Activated naive CD8-positive, alpha-beta T cell treated with anti-CD3 and anti-CD28 coated beads, Interleukin-2, amount 50 U/mL, for 24 hours (primary cell): ENCODE data around the gene EPAS1.

ENCODE experiments used
- ATAC-seq: fragments of 150-1000 bp; cut with Tn5 transposase; one replicate; pipeline ENCODE4 v1.10.0; 2021
- DNase-seq: peaks from one replicate; pipeline ENCODE4 v3.0.0; 2021
- H3K27ac Mint-ChIP-seq: one replicate; pipeline ENCODE4 v1.8.0; 2021; ENCODE audit warnings: mild to moderate bottlenecking, mixed read lengths
- H3K27me3 Mint-ChIP-seq: one replicate; pipeline ENCODE4 v1.8.0; 2021; ENCODE audit warnings: mixed read lengths
- H3K36me3 Mint-ChIP-seq: one replicate; pipeline ENCODE4 v1.8.0; 2021; ENCODE audit warnings: low read depth, mixed read lengths
- H3K4me1 Mint-ChIP-seq: one replicate; pipeline ENCODE4 v1.8.0; 2021; ENCODE audit warnings: mixed read lengths
- H3K4me3 Mint-ChIP-seq: one replicate; pipeline ENCODE4 v1.8.0; 2021; ENCODE audit warnings: mild to moderate bottlenecking, moderate library complexity, mixed read lengths
- H3K9me3 Mint-ChIP-seq: one replicate; pipeline ENCODE4 v1.8.0; 2021; ENCODE audit warnings: mixed read lengths

The EPAS1 gene

GRCh38 chr2:46361920-46362666 is 64.9 kb downstream of the EPAS1 start:
- Mint-ChIP-seq H3K27me3 (no peaks in the 10 kb centered on the region), H3K4me1 (peaks cover 21% of the 10 kb centered on the region), H3K4me3 (no peak overlapping the region), H3K36me3 (peaks cover 2% of the 10 kb centered on the region), H3K27ac (no peak overlapping the region), H3K9me3 (no peaks in the 10 kb centered on the region)
- DNase-seq (no peak), ATAC-seq (no peak)

GRCh38 chr2:46362667-46363012 is 65.4 kb downstream of the EPAS1 start:
- DNase-seq, result no peak
- Mint-ChIP-seq H3K4me1 (peaks cover 21% of the 10 kb centered on the region), H3K4me3 (no peak overlapping the region), H3K36me3 (peaks cover 2% of the 10 kb centered on the region), H3K9me3 (no peaks in the 10 kb centered on the region), H3K27ac (no peak overlapping the region), H3K27me3 (no peaks in the 10 kb centered on the region)
- ATAC-seq, result no peak

GRCh38 chr2:46363535-46364170 is 66.4 kb downstream of the EPAS1 start:
- no peaks in the 10 kb centered on the region for H3K27me3 Mint-ChIP-seq
- H3K9me3 Mint-ChIP-seq, result no peaks in the 10 kb centered on the region
- ATAC-seq, result peak; percentile 68
- peaks cover under 1% of the 10 kb centered on the region for H3K36me3 Mint-ChIP-seq
- no peak overlapping the region for H3K27ac Mint-ChIP-seq
- no peak overlapping the region for H3K4me3 Mint-ChIP-seq
- no peak for DNase-seq
- H3K4me1 Mint-ChIP-seq, result peaks cover 26% of the 10 kb centered on the region

GRCh38 chr2:46364797-46365457 is 67.7 kb downstream of the EPAS1 start:
- Mint-ChIP-seq H3K4me3 (no peak overlapping the region), H3K27me3 (no peaks in the 10 kb centered on the region), H3K27ac (no peak overlapping the region), H3K36me3 (no peaks in the 10 kb centered on the region), H3K4me1 (peaks cover 28% of the 10 kb centered on the region), H3K9me3 (no peaks in the 10 kb centered on the region)
- ATAC-seq, result no peak
- no peak for DNase-seq

- Mint-ChIP-seq H3K27ac (no peak overlapping the region), H3K4me1 (peaks cover 31% of the 10 kb centered on the region), H3K9me3 (no peaks in the 10 kb centered on the region), H3K36me3 (no peaks in the 10 kb centered on the region), H3K27me3 (no peaks in the 10 kb centered on the region), H3K4me3 (no peak overlapping the region)
- DNase-seq (no peak), ATAC-seq (no peak)
Measured at GRCh38 chr2:46365913-46366667, 68.9 kb downstream of the EPAS1 start.

- H3K36me3 Mint-ChIP-seq, result no peaks in the 10 kb centered on the region
- H3K4me1 Mint-ChIP-seq, result peaks cover 29% of the 10 kb centered on the region
- DNase-seq, result no peak
- no peak overlapping the region for H3K27ac Mint-ChIP-seq
- H3K4me3 Mint-ChIP-seq, result no peak overlapping the region
- H3K9me3 Mint-ChIP-seq, result no peaks in the 10 kb centered on the region
- H3K27me3 Mint-ChIP-seq, result no peaks in the 10 kb centered on the region
- no peak for ATAC-seq
Measured at GRCh38 chr2:46366668-46367052, 69.5 kb downstream of the EPAS1 start.

- H3K36me3 Mint-ChIP-seq, result no peaks in the 10 kb centered on the region
- no peaks in the 10 kb centered on the region for H3K9me3 Mint-ChIP-seq
- no peak for DNase-seq
- H3K27me3 Mint-ChIP-seq, result no peaks in the 10 kb centered on the region
- no peak overlapping the region for H3K27ac Mint-ChIP-seq
- peaks cover 28% of the 10 kb centered on the region for H3K4me1 Mint-ChIP-seq
- no peak for ATAC-seq
- H3K4me3 Mint-ChIP-seq, result no peak overlapping the region
Measured at GRCh38 chr2:46367286-46367685, 70.1 kb downstream of the EPAS1 start.

GRCh38 chr2:46368401-46368800 is 71.2 kb downstream of the EPAS1 start:
- H3K27ac Mint-ChIP-seq, result no peak overlapping the region
- DNase-seq (no peak), ATAC-seq (no peak)
- H3K9me3 Mint-ChIP-seq, result no peaks in the 10 kb centered on the region
- H3K27me3 Mint-ChIP-seq, result no peaks in the 10 kb centered on the region
- no peaks in the 10 kb centered on the region for H3K36me3 Mint-ChIP-seq
- no peak overlapping the region for H3K4me3 Mint-ChIP-seq
- H3K4me1 Mint-ChIP-seq, result peaks cover 21% of the 10 kb centered on the region

- Mint-ChIP-seq H3K4me3 (no peak overlapping the region), H3K9me3 (no peaks in the 10 kb centered on the region), H3K27me3 (no peaks in the 10 kb centered on the region), H3K4me1 (peaks cover 10% of the 10 kb centered on the region), H3K27ac (no peak overlapping the region), H3K36me3 (no peaks in the 10 kb centered on the region)
- DNase-seq, result no peak
- ATAC-seq, result peak; percentile 43
Measured at GRCh38 chr2:46369783-46370182, 72.6 kb downstream of the EPAS1 start.

GRCh38 chr2:46371854-46372253 is 74.6 kb downstream of the EPAS1 start:
- no peak overlapping the region for H3K4me3 Mint-ChIP-seq
- ATAC-seq, result no peak
- no peak for DNase-seq
- H3K27me3 Mint-ChIP-seq, result no peaks in the 10 kb centered on the region
- H3K27ac Mint-ChIP-seq, result no peak overlapping the region
- no peaks in the 10 kb centered on the region for H3K9me3 Mint-ChIP-seq
- no peaks in the 10 kb centered on the region for H3K36me3 Mint-ChIP-seq
- H3K4me1 Mint-ChIP-seq, result peaks cover 10% of the 10 kb centered on the region

GRCh38 chr2:46372475-46372874 is 75.3 kb downstream of the EPAS1 start:
- peaks cover 10% of the 10 kb centered on the region for H3K4me1 Mint-ChIP-seq
- ATAC-seq (no peak), DNase-seq (no peak)
- no peaks in the 10 kb centered on the region for H3K36me3 Mint-ChIP-seq
- H3K27ac Mint-ChIP-seq, result no peak overlapping the region
- no peaks in the 10 kb centered on the region for H3K27me3 Mint-ChIP-seq
- H3K4me3 Mint-ChIP-seq, result no peak overlapping the region
- no peaks in the 10 kb centered on the region for H3K9me3 Mint-ChIP-seq

- Mint-ChIP-seq H3K36me3 (no peaks in the 10 kb centered on the region), H3K9me3 (no peaks in the 10 kb centered on the region), H3K4me3 (no peak overlapping the region), H3K27ac (no peak overlapping the region), H3K4me1 (peaks cover 6% of the 10 kb centered on the region), H3K27me3 (no peaks in the 10 kb centered on the region)
- DNase-seq, result no peak
- ATAC-seq, result no peak
Measured at GRCh38 chr2:46373238-46373637, 76.0 kb downstream of the EPAS1 start.

GRCh38 chr2:46375566-46376125 is 78.4 kb downstream of the EPAS1 start:
- Mint-ChIP-seq H3K36me3 (no peaks in the 10 kb centered on the region), H3K4me1 (no peaks in the 10 kb centered on the region), H3K27me3 (no peaks in the 10 kb centered on the region), H3K27ac (no peak overlapping the region), H3K9me3 (no peaks in the 10 kb centered on the region), H3K4me3 (no peak overlapping the region)
- ATAC-seq (no peak), DNase-seq (no peak)

GRCh38 chr2:46376586-46376985 is 79.4 kb downstream of the EPAS1 start:
- Mint-ChIP-seq H3K27ac (no peak overlapping the region), H3K4me3 (no peak overlapping the region), H3K4me1 (no peaks in the 10 kb centered on the region), H3K9me3 (no peaks in the 10 kb centered on the region), H3K36me3 (no peaks in the 10 kb centered on the region), H3K27me3 (no peaks in the 10 kb centered on the region)
- ATAC-seq, result no peak
- no peak for DNase-seq
